PC-3 (cell line): ENCODE measurements around the gene ASTN2. TPM values are rescaled to one million over a fixed set of nuclear protein-coding genes. Genes with fewer than 3 reads are reported as not detected.

Source experiments
- ATAC-seq: fragments of 200-7000 bp; cut with Tn5 transposase; 2 replicates; pipeline ENCODE4 v1.9.1; 2020; ENCODE audit warnings: mild to moderate bottlenecking, moderate library complexity
- BruUV-seq: library from RNA; stranded (reverse); fragments of 400-500 nt; replicated peaks from 2 replicates; lab custom pipeline; 2021; lab: Mats Ljungman, UMichigan
- CTCF ChIA-PET: fragments of 300-600 bp; sonication (Branson Sonifier 250); formaldehyde crosslinking; loops from one replicate; lab custom pipeline; 2022; ENCODE audit warnings: antibody characterized with exemption; lab: Charles Lee
- POLR2A ChIA-PET: fragments of 300-600 bp; sonication (Branson Sonifier 250); formaldehyde crosslinking; loops from one replicate; lab custom pipeline; 2022; ENCODE audit warnings: antibody characterized with exemption; ENCODE audit not compliant: unreplicated experiment; lab: Charles Lee
- DNase-seq: peaks from one replicate; pipeline ENCODE4 v3.0.0-alpha.2; 2015
- H2AFZ ChIP-seq: fragments of 300-600 bp; sonication (generic); 2 replicates; pipeline ENCODE4 v1.6.0; 2016; ENCODE audit warnings: antibody characterized with exemption, low read length
- H3F3A ChIP-seq: fragments of 300-600 bp; sonication (generic); one replicate; pipeline ENCODE4 v1.6.0; 2017; ENCODE audit warnings: antibody characterized with exemption, low read length, control low read depth, mild to moderate bottlenecking; ENCODE audit not compliant: unreplicated experiment
- H3K27ac ChIP-seq: fragments of 300-600 bp; sonication (generic); 2 replicates; pipeline ENCODE4 v1.5.1; 2016; ENCODE audit warnings: mild to moderate bottlenecking, low read length
- H3K27me3 ChIP-seq: fragments of 300-600 bp; sonication (generic); 2 replicates; pipeline ENCODE4 v1.6.1; 2016; ENCODE audit warnings: low read length, mixed read lengths
- H3K36me3 ChIP-seq: fragments of 300-600 bp; sonication (generic); 2 replicates; pipeline ENCODE4 v1.6.1; 2016; ENCODE audit warnings: low read depth, mixed run types, low read length, mixed read lengths
- H3K4me1 ChIP-seq: fragments of 300-600 bp; sonication (generic); 2 replicates; pipeline ENCODE4 v1.5.1; 2016; ENCODE audit warnings: low read length; ENCODE audit not compliant: insufficient read depth
- H3K4me2 ChIP-seq: fragments of 300-600 bp; sonication (generic); 2 replicates; pipeline ENCODE4 v1.6.0; 2016; ENCODE audit warnings: low read length
- H3K4me3 ChIP-seq: fragments of 300-600 bp; sonication (generic); 2 replicates; pipeline ENCODE4 v1.5.1; 2016; ENCODE audit warnings: mild to moderate bottlenecking, low read length, mixed read lengths
- H3K79me2 ChIP-seq: fragments of 300-600 bp; sonication (generic); 2 replicates; pipeline ENCODE4 v1.6.1; 2017; ENCODE audit warnings: low read length, mixed read lengths
- H3K9ac ChIP-seq: fragments of 300-600 bp; sonication (generic); 2 replicates; pipeline ENCODE4 v1.6.0; 2016; ENCODE audit warnings: mild to moderate bottlenecking, low read length
- H3K9me2 ChIP-seq: fragments of 300-600 bp; sonication (generic); replicated peaks from 2 replicates; pipeline ENCODE4 v1.6.1; 2016; ENCODE audit warnings: mixed run types, low read length, mixed read lengths
- H3K9me3 ChIP-seq: fragments of 300-600 bp; sonication (generic); 2 replicates; pipeline ENCODE4 v1.6.1; 2016; ENCODE audit warnings: low read length, mixed read lengths
- H4K20me1 ChIP-seq: fragments of 300-600 bp; sonication (generic); 2 replicates; pipeline ENCODE4 v1.6.1; 2016; ENCODE audit warnings: low read length, mixed read lengths
- CTCF ChIP-seq: fragments of 300-600 bp; sonication (generic); conservative IDR thresholded peaks from 2 replicates; pipeline ENCODE4 v1.5.1; 2017; ENCODE audit warnings: antibody characterized with exemption, low read depth, mild to moderate bottlenecking, low read length
- EZH2 ChIP-seq: fragments of 300-600 bp; sonication (generic); IDR thresholded peaks from one replicate; pipeline ENCODE4 v1.6.1; 2017; ENCODE audit warnings: antibody characterized with exemption, mild to moderate bottlenecking, low read length; ENCODE audit not compliant: unreplicated experiment
- EZH2phosphoT487 ChIP-seq: fragments of 300-600 bp; sonication (generic); IDR thresholded peaks from 2 replicates; pipeline ENCODE4 v1.6.1; 2018; ENCODE audit warnings: mild to moderate bottlenecking, antibody characterized with exemption, low read length, borderline replicate concordance
- intact Hi-C: fragments of 100-400 bp; cut with micrococcal nuclease; formaldehyde crosslinking; loops from 2 replicates; pipeline ENCODE4 v1.9.0; 2023
- total RNA-seq: library from RNA; depleted of rRNA; stranded (reverse); fragments of >200 nt; gene quantifications from 2 replicates; pipeline ENCODE4 v1.2.3, GENCODE V29; 2014

ASTN2 gene
- total RNA-seq, 1 experiment from 2014 or later: 3.5 TPM

GRCh38 chr9:116467740-116468351 is 947.0 kb downstream of the ASTN2 start:
- ChIA-PET POLR2A (no interaction called here), CTCF (no interaction called here)
- Histone ChIP-seq H3K9me2 (no peaks in the 10 kb centered on the region), H3K9me3 (no peaks in the 10 kb centered on the region), H3K4me1 (no peaks in the 10 kb centered on the region), H3K4me2 (no peak overlapping the region), H3F3A (no peaks in the 10 kb centered on the region), H3K27me3 (no peaks in the 10 kb centered on the region), H4K20me1 (no peaks in the 10 kb centered on the region), H2AFZ (no peak overlapping the region), H3K9ac (no peak overlapping the region), H3K27ac (no peak overlapping the region), H3K36me3 (no peaks in the 10 kb centered on the region), H3K4me3 (no peak overlapping the region), H3K79me2 (no peaks in the 10 kb centered on the region)
- no peak for TF ChIP-seq CTCF
- no peak for TF ChIP-seq EZH2
- no peak for TF ChIP-seq EZH2phosphoT487
- ATAC-seq (no peak), DNase-seq (no peak)
- BruUV-seq: no TSS peak
- intact Hi-C loops: no loop called here

GRCh38 chr9:116466271-116467235 is 948.3 kb downstream of the ASTN2 start:
- CTCF ChIA-PET: no interaction called here
- ATAC-seq: no peak
- no peak overlapping the region for H3K27ac ChIP-seq
- H3K9me2 ChIP-seq: no peaks in the 10 kb centered on the region
- H3K36me3 ChIP-seq: no peaks in the 10 kb centered on the region
- H3K27me3 ChIP-seq: no peaks in the 10 kb centered on the region
- no peaks in the 10 kb centered on the region for H3F3A ChIP-seq
- no peaks in the 10 kb centered on the region for H3K4me1 ChIP-seq
- no peak for DNase-seq
- no peak for TF ChIP-seq CTCF
- no peak for TF ChIP-seq EZH2
- no peak for TF ChIP-seq EZH2phosphoT487
- no peak overlapping the region for H3K4me2 ChIP-seq
- H3K4me3 ChIP-seq: no peak overlapping the region
- POLR2A ChIA-PET: no interaction called here
- no TSS peak for BruUV-seq
- H3K9me3 ChIP-seq: no peaks in the 10 kb centered on the region
- H3K9ac ChIP-seq: no peak overlapping the region
- H4K20me1 ChIP-seq: no peaks in the 10 kb centered on the region
- intact Hi-C loops: no loop called here
- H2AFZ ChIP-seq: no peak overlapping the region
- no peaks in the 10 kb centered on the region for H3K79me2 ChIP-seq
